Liver (tissue), 9 donors: ENCODE data around the gene RPTOR. TPM values are rescaled to one million over a fixed set of nuclear protein-coding genes. Genes with fewer than 3 reads are reported as not detected.

Experiments
- DNase-seq: peaks from one replicate; pipeline ENCODE4 v3.0.0-alpha.2; 2017; ENCODE audit warnings: low spot score
- H3K27ac ChIP-seq, 2 donors: one replicate each; pipeline ENCODE4 v1.7.0; 2013; ENCODE audit warnings: inconsistent platforms in 2 of 2, low read length in 2 of 2, control low read depth in 1 of 2, low read depth in 1 of 2, mild to moderate bottlenecking in 1 of 2
- H3K27me3 ChIP-seq, 4 donors: one replicate each; pipeline versions ENCODE4 v1.6.1 to v1.7.0; 2013; ENCODE audit warnings: low read length in 3 of 4, inconsistent platforms in 1 of 4, mild to moderate bottlenecking in 1 of 4, moderate library complexity in 1 of 4; ENCODE audit not compliant: control insufficient read depth in 4 of 4, insufficient read depth in 4 of 4
- H3K36me3 ChIP-seq, 4 donors: one replicate each; pipeline versions ENCODE4 v1.6.1 to v1.7.0; 2013; ENCODE audit warnings: low read length in 3 of 4, mild to moderate bottlenecking in 3 of 4, low read depth in 1 of 4, moderate library complexity in 1 of 4; ENCODE audit not compliant: control insufficient read depth in 4 of 4, insufficient read depth in 3 of 4
- H3K4me1 ChIP-seq, 4 donors: one replicate each; pipeline versions ENCODE4 v1.6.1 to v1.7.0; 2013; ENCODE audit warnings: low read length in 3 of 4, mild to moderate bottlenecking in 3 of 4, moderate library complexity in 1 of 4; ENCODE audit not compliant: control insufficient read depth in 4 of 4, insufficient read depth in 4 of 4
- H3K4me3 ChIP-seq, 3 donors: one replicate each; pipeline versions ENCODE4 v1.6.1 to v1.7.0; 2013; ENCODE audit warnings: low read length in 3 of 3, control low read depth in 1 of 3, low read depth in 1 of 3, mild to moderate bottlenecking in 1 of 3
- H3K9ac ChIP-seq, 2 donors: one replicate each; pipeline ENCODE4 v1.7.0; 2013; ENCODE audit warnings: low read length in 2 of 2, mild to moderate bottlenecking in 2 of 2, moderate library complexity in 2 of 2, control low read depth in 1 of 2, low read depth in 1 of 2
- H3K9me3 ChIP-seq, 4 donors: one replicate each; pipeline versions ENCODE4 v1.6.1 to v1.7.0; 2013; ENCODE audit warnings: low read length in 3 of 4; ENCODE audit not compliant: control insufficient read depth in 4 of 4
- ATF3 ChIP-seq: IDR thresholded peaks from 2 replicates; pipeline ENCODE4 v1.6.1; 2016; ENCODE audit warnings: antibody characterized with exemption
- EGR1 ChIP-seq, 2 donors: IDR thresholded peaks; 2 replicates each; pipeline ENCODE4 v1.6.1; 2016 to 2018; ENCODE audit warnings: antibody characterized with exemption in 2 of 2, low read depth in 2 of 2
- FOXA2 ChIP-seq: IDR thresholded peaks from 2 replicates; pipeline ENCODE4 v1.6.1; 2016; ENCODE audit warnings: antibody characterized with exemption
- GABPA ChIP-seq, 2 donors: IDR thresholded peaks in 1 of 2; conservative IDR thresholded peaks in 1 of 2; 2 replicates each; pipeline ENCODE4 v1.6.1; 2016; ENCODE audit warnings: antibody characterized with exemption in 2 of 2, mild to moderate bottlenecking in 1 of 2, moderate library complexity in 1 of 2
- HNF4A ChIP-seq, 2 donors: conservative IDR thresholded peaks; 2 replicates each; pipeline ENCODE4 v1.6.1; 2016; ENCODE audit warnings: antibody characterized with exemption in 2 of 2, mild to moderate bottlenecking in 2 of 2
- HNF4G ChIP-seq: IDR thresholded peaks from 2 replicates; pipeline ENCODE4 v1.6.1; 2016; ENCODE audit warnings: antibody characterized with exemption
- JUND ChIP-seq, 2 donors: IDR thresholded peaks; 2 replicates each; pipeline ENCODE4 v1.6.1; 2016; ENCODE audit warnings: antibody characterized with exemption in 2 of 2
- NR2F2 ChIP-seq: IDR thresholded peaks from 2 replicates; pipeline ENCODE4 v1.6.1; 2016; ENCODE audit warnings: antibody characterized with exemption
- RAD21 ChIP-seq, 2 donors: IDR thresholded peaks; 2 replicates each; pipeline ENCODE4 v1.6.1; 2016; ENCODE audit warnings: antibody characterized with exemption in 2 of 2, mild to moderate bottlenecking in 2 of 2
- RXRA ChIP-seq, 2 donors: IDR thresholded peaks; 2 replicates each; pipeline ENCODE4 v1.6.1; 2017 to 2018; ENCODE audit warnings: antibody characterized with exemption in 2 of 2, mild to moderate bottlenecking in 1 of 2
- SP1 ChIP-seq: IDR thresholded peaks from 2 replicates; pipeline ENCODE4 v1.6.1; 2018; ENCODE audit warnings: antibody characterized with exemption, mild to moderate bottlenecking
- YY1 ChIP-seq: IDR thresholded peaks from 2 replicates; pipeline ENCODE4 v1.6.1; 2016; ENCODE audit warnings: antibody characterized with exemption, mild to moderate bottlenecking
- WGBS: extraction: QIAGEN DNeasy Blood & Tissue Kit; methylation state at CpG from one replicate; pipeline ENCODE4 v1.1.7; 2013; 5-methylcytosine and 5-hydroxymethylcytosine counted together
- polyA plus RNA-seq, 2 donors: library from polyadenylated mRNA; stranded (reverse) in 1 of 2; unstranded in 1 of 2; fragments of 200-250 nt in 1 of 2; fragments of >200 nt in 1 of 2; fragmentation: Nextera tagmentation in 1 of 2; extraction: Ambion mirVana in 1 of 2; gene quantifications; one replicate each; pipeline versions ENCODE4 v1.2.1 to v1.2.3, GENCODE V29; 2013 to 2015
- total RNA-seq, 2 donors: library from RNA; depleted of rRNA; stranded (reverse); fragments of >200 nt; gene quantifications; one replicate each; pipeline ENCODE4 v1.2.3, GENCODE V29; 2014
- TF ChIP-seq, protein P1 (sequence below): IDR thresholded peaks from 2 replicates; pipeline ENCODE4 v1.6.1; 2016; ENCODE audit warnings: antibody characterized with exemption
- TF ChIP-seq, protein P2 (sequence below): IDR thresholded peaks from 2 replicates; pipeline ENCODE4 v1.6.1; 2016; ENCODE audit warnings: antibody characterized with exemption
- TF ChIP-seq, protein P3 (sequence below): fragments of 150-350 bp; IDR thresholded peaks from 2 replicates; pipeline ENCODE4 v1.5.1; 2017; ENCODE audit warnings: improper control_type of control experiment, low read depth, low read length; ENCODE audit not compliant: missing input control
- TF ChIP-seq, protein P4 (sequence below): IDR thresholded peaks from 2 replicates; pipeline ENCODE4 v1.6.1; 2016; ENCODE audit warnings: antibody characterized with exemption, mild to moderate bottlenecking
- donor health status: healthy.
- donor health status: healthy.
- donor health status: healthy.
- donor health status: healthy.
- donor health status: healthy.

RPTOR gene
- total and polyA plus RNA-seq, 4 donors: 4.8 to 25.4 (median 11.6) TPM

DNA sequence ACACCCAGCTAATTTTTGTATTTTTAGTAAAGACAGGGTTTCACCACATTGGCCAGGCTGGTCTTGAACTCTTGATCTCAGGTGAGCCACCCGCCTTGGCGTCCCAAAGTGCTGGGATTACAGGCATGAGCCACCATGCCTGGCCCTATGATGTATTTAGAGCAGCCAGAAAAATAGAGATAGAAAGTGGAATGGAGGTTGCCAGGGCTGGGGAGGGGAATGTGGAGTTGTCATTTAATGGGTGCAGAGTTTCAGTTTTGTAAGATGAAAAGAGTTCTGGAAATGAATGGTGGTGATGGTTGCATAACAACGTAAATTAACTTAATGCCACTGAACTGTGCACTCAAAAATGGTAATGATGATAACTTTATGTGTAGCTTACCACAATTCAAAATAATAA lies 36.7 kb upstream of the RPTOR start:
- DNase-seq: no peak
- no peaks in the 10 kb centered on the region for H3K36me3 ChIP-seq
- H3K27me3 ChIP-seq: peaks cover 0 to 4% (median 1%) of the 10 kb centered on the region in 4 donors
- H3K9ac ChIP-seq: no peak overlapping the region
- no peak overlapping the region for H3K4me3 ChIP-seq
- no peaks in the 10 kb centered on the region for H3K9me3 ChIP-seq
- TF ChIP-seq HNF4G (no peak), SP1 (no peak), ATF3 (no peak), FOXA2 (no peak)
- TF ChIP-seq, protein P1, sequence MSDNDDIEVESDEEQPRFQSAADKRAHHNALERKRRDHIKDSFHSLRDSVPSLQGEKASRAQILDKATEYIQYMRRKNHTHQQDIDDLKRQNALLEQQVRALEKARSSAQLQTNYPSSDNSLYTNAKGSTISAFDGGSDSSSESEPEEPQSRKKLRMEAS: no peak
- TF ChIP-seq, protein P2, sequence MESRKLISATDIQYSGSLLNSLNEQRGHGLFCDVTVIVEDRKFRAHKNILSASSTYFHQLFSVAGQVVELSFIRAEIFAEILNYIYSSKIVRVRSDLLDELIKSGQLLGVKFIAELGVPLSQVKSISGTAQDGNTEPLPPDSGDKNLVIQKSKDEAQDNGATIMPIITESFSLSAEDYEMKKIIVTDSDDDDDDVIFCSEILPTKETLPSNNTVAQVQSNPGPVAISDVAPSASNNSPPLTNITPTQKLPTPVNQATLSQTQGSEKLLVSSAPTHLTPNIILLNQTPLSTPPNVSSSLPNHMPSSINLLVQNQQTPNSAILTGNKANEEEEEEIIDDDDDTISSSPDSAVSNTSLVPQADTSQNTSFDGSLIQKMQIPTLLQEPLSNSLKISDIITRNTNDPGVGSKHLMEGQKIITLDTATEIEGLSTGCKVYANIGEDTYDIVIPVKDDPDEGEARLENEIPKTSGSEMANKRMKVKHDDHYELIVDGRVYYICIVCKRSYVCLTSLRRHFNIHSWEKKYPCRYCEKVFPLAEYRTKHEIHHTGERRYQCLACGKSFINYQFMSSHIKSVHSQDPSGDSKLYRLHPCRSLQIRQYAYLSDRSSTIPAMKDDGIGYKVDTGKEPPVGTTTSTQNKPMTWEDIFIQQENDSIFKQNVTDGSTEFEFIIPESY: no peak
- H3K4me1 ChIP-seq: no peaks in the 10 kb centered on the region
- H3K27ac ChIP-seq: no peak overlapping the region
- WGBS: 81% methylated on average over 3 of the region's 3 CpGs

DNA sequence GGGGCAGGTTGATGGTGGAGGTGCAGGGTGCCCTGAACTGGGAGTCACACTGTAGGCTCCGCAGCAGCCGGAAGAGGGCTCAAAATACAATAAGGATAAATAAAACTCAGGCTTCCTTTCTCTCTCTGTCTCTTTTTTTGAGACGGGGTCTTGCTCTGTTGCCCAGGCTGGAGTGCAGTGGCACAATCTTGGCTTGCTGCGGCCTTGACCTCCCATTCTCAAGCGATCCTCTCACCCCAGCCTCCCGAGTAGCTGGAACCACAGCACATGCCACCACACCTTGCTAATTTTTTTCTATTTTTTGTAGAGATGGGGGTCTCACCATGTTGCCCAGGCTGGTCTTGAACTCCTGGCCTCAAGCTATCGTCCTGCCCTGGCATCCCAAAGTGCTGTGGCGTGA lies 35.3 kb upstream of the RPTOR start:
- H3K27ac ChIP-seq: no peak overlapping the region
- no peaks in the 10 kb centered on the region for H3K4me1 ChIP-seq
- TF ChIP-seq EGR1 (IDR thresholded peaks at IDR 0.05; ENCODE audit: low read depth in 2 of 2) (no peak), JUND (IDR thresholded peaks at IDR 0.05) (no peak), ATF3 (no peak), FOXA2 (no peak), RAD21 (IDR thresholded peaks at IDR 0.05) (no peak), YY1 (no peak), GABPA (IDR thresholded peaks at IDR 0.05 in 1 of 2, conservative IDR thresholded peaks at IDR 0.05 in 1 of 2) (no peak), HNF4G (no peak), HNF4A (conservative IDR thresholded peaks at IDR 0.05) (no peak)
- TF ChIP-seq, protein P2: no peak
- no peak overlapping the region for H3K9ac ChIP-seq
- no peak overlapping the region for H3K4me3 ChIP-seq
- H3K27me3 ChIP-seq: peaks cover 0 to 4% (median 0%) of the 10 kb centered on the region in 4 donors
- WGBS: 65% methylated on average over 8 of the region's 8 CpGs
- no peaks in the 10 kb centered on the region for H3K36me3 ChIP-seq
- no peak for DNase-seq
- no peaks in the 10 kb centered on the region for H3K9me3 ChIP-seq

DNA sequence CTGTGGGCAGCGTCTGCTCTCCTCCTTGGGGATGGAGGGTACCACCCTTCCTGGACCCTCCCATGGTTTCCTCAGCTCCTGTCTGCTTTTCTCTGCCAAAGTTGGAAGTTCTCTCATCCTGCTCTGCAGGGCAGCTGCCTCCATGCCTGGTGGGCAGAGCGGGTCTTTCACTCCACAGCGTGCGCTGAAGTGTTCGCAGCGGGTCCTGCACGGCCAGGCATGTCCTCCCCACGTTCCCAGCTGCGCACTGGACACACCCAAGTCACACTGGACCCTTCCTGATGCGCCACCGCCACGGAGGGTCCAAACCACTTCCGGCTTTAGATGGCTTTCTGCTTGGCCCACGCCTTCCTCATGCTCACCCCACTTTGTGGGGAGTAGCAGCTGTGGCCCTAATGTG lies 34.5 kb upstream of the RPTOR start:
- no peak overlapping the region for H3K9ac ChIP-seq
- H3K4me3 ChIP-seq: no peak overlapping the region
- DNase-seq: no peak
- no peak overlapping the region for H3K27ac ChIP-seq
- no peaks in the 10 kb centered on the region for H3K36me3 ChIP-seq
- H3K4me1 ChIP-seq: no peaks in the 10 kb centered on the region
- H3K9me3 ChIP-seq: no peaks in the 10 kb centered on the region
- H3K27me3 ChIP-seq: peaks cover 0 to 4% (median 0%) of the 10 kb centered on the region in 4 donors
- WGBS: 85% methylated on average over 14 of the region's 14 CpGs
- TF ChIP-seq RAD21 (IDR thresholded peaks at IDR 0.05) (no peak), HNF4G (no peak), SP1 (no peak), NR2F2 (no peak), EGR1 (IDR thresholded peaks at IDR 0.05; ENCODE audit: low read depth in 2 of 2) (no peak), FOXA2 (no peak), JUND (IDR thresholded peaks at IDR 0.05) (no peak), RXRA (IDR thresholded peaks at IDR 0.05) (no peak), YY1 (no peak), ATF3 (no peak)
- TF ChIP-seq, protein P3, sequence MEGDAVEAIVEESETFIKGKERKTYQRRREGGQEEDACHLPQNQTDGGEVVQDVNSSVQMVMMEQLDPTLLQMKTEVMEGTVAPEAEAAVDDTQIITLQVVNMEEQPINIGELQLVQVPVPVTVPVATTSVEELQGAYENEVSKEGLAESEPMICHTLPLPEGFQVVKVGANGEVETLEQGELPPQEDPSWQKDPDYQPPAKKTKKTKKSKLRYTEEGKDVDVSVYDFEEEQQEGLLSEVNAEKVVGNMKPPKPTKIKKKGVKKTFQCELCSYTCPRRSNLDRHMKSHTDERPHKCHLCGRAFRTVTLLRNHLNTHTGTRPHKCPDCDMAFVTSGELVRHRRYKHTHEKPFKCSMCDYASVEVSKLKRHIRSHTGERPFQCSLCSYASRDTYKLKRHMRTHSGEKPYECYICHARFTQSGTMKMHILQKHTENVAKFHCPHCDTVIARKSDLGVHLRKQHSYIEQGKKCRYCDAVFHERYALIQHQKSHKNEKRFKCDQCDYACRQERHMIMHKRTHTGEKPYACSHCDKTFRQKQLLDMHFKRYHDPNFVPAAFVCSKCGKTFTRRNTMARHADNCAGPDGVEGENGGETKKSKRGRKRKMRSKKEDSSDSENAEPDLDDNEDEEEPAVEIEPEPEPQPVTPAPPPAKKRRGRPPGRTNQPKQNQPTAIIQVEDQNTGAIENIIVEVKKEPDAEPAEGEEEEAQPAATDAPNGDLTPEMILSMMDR: no peak
- TF ChIP-seq, protein P1: no peak
- TF ChIP-seq, protein P4, sequence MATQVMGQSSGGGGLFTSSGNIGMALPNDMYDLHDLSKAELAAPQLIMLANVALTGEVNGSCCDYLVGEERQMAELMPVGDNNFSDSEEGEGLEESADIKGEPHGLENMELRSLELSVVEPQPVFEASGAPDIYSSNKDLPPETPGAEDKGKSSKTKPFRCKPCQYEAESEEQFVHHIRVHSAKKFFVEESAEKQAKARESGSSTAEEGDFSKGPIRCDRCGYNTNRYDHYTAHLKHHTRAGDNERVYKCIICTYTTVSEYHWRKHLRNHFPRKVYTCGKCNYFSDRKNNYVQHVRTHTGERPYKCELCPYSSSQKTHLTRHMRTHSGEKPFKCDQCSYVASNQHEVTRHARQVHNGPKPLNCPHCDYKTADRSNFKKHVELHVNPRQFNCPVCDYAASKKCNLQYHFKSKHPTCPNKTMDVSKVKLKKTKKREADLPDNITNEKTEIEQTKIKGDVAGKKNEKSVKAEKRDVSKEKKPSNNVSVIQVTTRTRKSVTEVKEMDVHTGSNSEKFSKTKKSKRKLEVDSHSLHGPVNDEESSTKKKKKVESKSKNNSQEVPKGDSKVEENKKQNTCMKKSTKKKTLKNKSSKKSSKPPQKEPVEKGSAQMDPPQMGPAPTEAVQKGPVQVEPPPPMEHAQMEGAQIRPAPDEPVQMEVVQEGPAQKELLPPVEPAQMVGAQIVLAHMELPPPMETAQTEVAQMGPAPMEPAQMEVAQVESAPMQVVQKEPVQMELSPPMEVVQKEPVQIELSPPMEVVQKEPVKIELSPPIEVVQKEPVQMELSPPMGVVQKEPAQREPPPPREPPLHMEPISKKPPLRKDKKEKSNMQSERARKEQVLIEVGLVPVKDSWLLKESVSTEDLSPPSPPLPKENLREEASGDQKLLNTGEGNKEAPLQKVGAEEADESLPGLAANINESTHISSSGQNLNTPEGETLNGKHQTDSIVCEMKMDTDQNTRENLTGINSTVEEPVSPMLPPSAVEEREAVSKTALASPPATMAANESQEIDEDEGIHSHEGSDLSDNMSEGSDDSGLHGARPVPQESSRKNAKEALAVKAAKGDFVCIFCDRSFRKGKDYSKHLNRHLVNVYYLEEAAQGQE: no peak
